ENCODE measurements around the gene MT1X.
A peak's percentile ranks its signal among the peaks of the same experiment; 100 is the strongest.

The MT1X gene

DNA sequence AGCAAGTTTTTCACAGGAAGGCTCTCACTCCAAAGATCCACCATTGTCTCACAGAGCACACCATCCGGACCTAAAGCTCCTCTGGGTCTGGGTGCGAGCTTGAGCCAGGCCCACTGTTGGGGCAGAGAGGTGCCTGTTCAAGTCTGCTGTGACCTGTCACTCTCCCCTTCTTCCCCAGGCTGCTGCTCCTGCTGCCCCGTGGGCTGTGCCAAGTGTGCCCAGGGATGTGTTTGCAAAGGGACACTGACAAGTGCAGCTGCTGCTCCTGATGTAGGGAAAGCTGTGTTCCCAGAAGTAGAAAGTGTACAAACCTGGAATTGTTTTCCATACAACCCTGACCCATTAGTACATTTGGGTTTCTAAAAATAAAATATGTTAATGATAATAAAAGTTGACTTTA lies 4.8 kb upstream of the MT1X start:
- DNase-seq (ENCODE audit: low read depth in 2 of 3, low spot score in 2 of 3), result no peak

DNA sequence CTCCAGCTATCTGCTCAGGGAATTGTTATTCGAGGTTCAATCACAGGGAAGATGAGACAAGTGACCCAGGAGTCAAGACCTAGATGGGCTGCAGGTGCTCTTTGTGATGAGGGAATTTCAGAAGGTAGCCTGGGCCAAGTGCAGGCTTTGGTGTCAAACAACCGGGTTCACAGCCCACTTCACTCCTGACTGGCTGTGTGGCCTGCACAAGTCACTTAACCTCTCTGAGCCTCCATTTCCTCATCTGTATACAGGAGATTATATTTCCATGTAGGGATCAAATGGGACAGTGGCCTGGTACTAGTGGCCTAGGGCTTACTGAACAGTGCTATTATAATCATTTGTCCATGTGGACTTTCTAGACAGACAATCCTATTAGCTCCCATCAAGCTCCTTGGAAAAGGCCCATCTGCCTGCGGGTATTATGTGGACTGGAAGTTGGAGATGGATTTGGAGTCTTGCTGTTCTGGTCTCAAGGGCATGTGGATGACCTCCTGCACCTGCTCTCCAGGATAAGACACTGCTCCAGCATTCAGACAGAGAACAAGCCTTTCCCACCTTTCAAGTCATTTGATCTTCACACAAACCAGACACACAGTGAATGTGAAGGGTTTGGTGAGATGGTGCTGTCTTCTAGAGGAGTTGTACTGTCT lies 3.1 kb upstream of the MT1X start:
- DNase-seq (ENCODE audit: low read depth in 2 of 3, low spot score in 2 of 3), result no peak

DNA sequence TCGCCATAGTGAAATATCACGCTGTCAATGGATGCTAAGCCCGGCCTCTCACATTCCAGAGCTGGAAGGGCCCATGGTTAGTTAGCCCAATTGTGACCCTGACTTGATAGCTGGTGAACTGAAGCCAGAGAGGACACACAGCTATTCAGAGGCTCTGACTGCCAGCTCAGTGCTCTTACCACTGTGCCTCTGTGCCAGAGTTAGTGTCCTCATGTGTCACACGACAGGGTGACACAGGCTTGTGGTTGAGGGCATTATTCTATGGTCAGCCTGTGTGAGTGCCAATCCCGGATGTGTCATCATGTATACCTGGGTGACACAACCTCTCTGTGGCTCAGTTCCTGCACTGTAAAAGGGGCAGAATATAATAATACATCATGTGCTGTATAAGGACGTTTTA lies 2.5 kb upstream of the MT1X start:
- no peak for DNase-seq (ENCODE audit: low read depth in 2 of 3, low spot score in 2 of 3)

DNA sequence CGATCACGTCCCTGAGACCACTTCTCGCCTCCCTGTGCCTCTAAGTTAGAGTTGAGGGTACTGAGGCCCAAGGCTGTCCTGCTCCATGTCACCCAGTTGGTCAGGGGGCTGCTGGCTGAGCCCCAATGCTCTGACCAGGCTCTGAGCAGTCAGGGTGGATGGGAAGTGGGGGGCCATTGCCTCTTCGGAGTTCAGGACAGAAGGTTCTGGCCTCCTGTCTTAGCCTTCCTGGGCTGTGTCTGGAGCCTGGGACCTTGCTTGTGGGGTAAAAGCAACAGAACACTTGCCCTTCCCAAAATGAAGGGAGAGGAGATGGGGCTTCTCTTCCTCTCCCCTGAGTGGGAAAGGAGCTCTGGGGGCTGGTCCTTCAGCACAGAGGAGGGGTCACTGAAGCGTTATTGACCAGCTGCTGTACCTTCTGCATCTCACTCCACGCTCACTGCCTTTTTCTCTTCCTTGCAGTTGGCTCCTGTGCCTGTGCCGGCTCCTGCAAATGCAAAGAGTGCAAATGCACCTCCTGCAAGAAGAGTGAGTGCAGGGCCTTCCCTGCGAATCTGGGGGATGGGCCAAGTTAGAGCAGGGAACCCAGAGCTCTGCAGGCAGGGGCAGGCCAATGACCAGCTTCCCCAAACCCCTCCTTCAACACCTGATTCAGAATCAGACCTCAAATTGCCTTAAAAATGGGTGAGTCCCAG lies 580 bp downstream of the MT1X start:
- DNase-seq (ENCODE audit: low read depth in 2 of 3, low spot score in 2 of 3), result no peak

DNA sequence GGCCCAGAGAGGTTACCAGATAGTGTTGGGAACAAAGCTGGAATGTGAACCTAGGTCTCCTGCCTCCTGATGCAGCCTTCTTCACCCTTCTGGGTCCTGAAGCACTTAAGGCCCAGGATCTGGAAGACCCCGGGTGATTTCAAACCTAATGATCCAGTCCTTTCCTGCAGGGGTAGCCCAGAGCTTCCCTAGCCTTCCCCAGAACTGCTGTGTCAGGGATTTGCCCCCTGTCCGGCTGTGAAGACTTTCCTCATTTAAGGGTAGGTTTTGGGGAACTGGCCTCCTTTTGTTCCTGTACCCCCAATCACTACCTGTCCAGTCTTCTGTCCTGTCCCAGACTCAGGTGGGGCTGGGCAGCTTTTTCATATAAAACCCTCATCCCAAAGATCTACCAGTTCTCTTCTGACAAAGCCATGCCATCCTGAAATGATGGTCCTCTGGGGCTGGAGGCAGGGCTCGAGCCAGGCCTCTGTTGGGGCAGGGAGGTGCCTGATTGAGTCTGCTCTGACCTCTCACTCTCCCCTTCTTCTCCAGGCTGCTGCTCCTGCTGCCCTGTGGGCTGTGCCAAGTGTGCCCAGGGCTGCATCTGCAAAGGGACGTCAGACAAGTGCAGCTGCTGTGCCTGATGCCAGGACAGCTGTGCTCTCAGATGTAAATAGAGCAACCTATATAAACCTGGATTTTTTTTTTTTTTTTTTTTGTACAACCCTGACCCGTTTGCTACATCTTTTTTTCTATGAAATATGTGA lies 1.3 kb downstream of the MT1X start:
- DNase-seq (ENCODE audit: low read depth in 2 of 3, low spot score in 2 of 3), result no peak

DNA sequence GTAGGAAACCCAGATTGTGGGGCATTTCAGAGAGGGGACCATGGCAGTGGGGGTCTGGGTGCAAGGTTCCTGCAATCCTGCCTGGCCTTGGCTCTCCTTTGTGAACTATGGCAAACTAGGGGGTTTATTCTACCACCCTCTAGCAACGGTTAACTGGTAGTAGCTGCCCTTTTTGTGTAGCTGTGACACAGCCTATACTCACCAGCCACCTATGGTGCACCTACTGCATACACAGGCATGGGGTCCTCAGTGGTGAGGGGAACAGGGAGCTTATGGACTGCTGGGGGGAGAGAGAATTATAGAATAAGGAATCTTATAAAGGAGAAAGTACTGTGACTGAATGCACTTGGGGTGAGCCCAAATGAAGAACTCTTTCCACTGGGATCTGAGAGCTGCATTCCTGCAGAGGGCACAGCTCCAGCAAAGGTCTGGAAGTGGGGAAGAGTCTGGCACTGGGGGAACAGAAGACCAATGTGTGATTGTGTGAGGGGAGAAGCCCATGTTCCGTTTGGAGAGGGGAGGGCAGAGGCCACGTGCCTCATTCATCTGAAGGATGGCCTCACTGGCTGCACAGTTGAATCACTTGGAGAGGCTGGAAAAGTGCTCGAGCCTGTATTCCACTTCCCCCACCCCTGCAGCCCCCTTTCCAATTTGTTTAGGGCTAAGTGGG lies 2.1 kb downstream of the MT1X start:
- no peak for DNase-seq (ENCODE audit: low read depth in 2 of 3, low spot score in 2 of 3)

DNA sequence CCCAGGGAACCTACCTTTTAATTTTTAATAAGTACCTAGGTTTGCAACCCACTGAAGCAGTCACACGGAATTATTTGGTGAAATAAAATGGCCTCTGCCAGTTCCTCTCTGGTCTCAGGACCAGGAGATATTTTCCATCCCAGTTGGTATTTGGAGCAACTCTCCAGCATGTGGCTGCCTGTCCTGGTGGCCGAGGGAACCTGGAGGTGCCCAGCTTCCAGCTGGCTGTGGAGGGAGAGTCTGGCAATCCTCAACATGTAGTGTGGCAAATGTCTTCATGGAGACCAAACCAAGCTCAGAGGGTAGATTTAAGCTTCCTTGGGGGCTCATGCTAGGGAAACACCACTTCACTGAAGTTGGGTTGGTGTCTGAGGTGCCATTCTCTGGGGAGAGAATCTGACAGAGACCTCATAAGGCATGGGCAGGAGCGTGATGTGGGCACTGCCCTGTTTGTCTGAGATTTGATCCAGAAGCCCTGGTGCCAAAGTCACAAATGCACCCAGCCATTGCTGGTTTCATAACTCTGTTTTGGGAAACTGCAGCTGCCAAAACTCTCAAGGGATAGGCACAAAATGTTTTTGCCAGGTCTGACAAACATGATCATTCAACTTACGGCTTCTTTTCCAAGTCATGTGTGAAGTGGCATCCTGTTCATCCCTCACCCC lies 2.8 kb downstream of the MT1X start:
- no peak for DNase-seq (ENCODE audit: low read depth in 2 of 3, low spot score in 2 of 3)

DNA sequence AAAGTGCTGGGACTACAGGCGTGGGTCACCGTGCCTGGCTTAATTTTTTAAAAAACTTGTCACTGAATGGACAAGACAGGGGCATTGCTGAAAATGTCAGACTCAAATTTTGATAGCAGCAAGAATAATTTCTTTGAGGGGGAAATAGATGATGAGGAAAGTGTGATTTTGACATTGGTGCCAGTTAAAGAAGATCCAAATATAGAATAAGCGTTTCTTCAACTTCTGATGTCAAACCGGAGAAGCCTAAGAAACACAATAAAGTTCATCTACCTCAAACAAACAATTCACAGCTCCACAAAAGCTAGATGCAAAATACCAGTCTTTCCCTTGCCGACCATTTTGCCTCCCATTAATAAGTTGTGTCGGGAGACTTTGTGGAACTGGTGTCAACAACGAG lies 4.5 kb downstream of the MT1X start:
- no peak for DNase-seq (ENCODE audit: low read depth in 2 of 3, low spot score in 2 of 3)

DNA sequence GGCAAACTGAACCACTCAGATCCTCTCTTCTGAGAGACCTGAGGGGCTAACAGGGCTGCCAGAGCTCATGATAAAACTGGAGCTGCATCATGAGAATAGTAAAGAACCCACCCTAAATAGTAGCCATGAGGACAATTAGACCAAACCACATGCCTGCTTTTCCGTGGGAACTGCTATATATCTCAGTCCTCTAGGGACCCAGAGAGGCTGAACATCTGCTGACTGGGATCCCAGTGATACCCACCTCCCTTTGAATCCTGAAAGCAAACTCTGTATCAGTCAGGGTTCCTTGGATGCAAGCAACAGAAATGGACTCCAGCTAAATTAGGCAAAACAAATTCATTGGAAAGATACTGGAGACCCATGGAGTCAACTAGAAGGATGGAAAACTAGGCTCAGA lies 6.5 kb downstream of the MT1X start:
- DNase-seq (ENCODE audit: low read depth in 2 of 3, low spot score in 2 of 3), result no peak

DNA sequence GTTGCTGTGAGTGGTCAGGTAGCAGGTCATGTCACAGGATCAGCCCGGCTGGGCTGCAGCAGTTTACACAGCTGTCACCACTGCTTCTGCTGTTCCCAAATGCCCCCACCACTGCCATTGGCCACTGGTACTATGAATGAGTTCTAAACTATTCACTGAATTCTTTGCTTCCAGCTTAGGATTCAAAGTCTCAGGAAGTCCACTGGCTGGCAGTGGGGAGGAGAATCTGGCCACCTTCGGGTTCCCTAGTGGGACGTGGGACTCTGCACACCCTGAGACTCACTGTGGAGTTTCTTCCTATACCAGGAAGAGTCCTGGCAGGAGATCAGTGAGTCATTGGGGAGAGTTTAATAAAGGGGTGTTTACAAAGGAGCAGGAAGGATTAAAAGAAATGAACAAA lies 6.9 kb downstream of the MT1X start:
- DNase-seq (ENCODE audit: low read depth in 2 of 3, low spot score in 2 of 3), result no peak

DNA sequence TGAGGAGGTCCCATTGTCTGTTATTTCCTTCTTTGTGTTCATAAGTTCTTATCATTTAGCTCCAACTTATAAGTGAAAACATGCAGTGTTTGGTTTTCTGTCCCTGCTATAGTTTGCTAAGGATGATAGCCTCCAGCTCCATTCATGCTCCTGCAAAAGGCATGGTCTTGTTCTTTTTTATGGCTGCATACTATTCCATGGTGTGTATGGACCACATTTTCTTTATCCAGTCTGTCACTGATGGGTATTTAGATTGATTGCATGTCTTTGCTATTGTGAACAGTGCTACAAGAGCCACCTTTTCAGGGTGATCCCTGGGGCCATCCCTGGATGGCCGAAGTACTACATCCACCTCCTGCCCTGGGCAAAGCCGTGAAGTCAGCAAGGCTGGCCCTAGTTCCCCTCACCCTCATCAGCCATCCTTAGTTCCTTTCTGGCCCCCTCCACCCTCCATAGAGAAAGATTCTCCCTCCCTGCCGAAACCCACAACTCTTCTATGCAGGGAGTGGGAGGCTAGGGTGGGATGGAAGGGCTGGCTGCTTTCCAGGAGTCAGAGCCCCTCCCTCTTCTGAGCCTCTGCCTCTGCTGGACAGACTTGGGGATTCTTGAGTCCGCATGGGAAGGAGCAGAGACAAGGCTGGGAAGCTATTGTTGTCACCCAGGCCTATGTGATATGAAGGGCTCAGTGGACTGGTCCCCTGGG lies 8.3 kb downstream of the MT1X start:
- no peak for DNase-seq (ENCODE audit: low read depth in 2 of 3, low spot score in 2 of 3)

DNA sequence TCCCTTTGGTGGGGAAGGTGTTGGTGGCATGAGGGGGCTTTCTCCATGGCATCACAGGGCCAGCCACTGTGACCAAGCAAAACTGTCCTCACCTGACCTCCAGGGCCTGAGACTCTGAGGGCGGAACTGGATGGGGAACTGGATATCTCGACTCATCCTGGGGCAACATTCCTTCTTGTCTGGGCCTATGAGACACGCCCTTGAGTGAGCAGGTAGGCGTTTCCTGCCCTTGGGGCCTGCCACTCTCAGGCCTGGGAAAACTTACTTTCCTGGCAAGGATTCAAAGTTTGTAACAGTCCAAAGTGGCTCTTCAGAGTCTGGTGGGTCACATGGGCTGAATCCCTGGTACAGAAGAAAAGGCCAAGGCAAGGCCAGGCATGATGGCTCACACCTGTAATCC lies 9.6 kb downstream of the MT1X start:
- no peak for DNase-seq (ENCODE audit: low read depth in 2 of 3, low spot score in 2 of 3)

DNA sequence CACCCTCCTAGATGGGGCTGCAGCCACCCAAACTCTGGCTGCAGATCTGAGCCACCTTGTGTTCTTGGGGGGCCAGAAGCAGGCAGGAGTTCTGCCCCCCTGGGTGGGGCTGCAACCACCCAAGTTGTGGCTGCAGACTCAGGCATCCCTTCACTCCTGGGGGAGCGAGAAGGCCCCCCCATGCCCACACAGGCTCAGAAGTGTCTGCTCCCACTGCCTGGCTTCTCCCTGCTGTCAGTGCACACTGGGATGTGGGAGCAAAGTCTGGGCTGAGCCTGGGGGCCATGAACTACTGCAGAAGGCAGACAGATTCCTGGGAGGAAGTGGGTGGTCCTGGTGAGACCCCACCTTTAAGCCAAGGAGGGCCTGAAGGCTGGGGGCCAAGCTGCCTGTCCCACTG lies 13.0 kb downstream of the MT1X start:
- no peak for DNase-seq (ENCODE audit: low read depth in 2 of 3, low spot score in 2 of 3)

DNA sequence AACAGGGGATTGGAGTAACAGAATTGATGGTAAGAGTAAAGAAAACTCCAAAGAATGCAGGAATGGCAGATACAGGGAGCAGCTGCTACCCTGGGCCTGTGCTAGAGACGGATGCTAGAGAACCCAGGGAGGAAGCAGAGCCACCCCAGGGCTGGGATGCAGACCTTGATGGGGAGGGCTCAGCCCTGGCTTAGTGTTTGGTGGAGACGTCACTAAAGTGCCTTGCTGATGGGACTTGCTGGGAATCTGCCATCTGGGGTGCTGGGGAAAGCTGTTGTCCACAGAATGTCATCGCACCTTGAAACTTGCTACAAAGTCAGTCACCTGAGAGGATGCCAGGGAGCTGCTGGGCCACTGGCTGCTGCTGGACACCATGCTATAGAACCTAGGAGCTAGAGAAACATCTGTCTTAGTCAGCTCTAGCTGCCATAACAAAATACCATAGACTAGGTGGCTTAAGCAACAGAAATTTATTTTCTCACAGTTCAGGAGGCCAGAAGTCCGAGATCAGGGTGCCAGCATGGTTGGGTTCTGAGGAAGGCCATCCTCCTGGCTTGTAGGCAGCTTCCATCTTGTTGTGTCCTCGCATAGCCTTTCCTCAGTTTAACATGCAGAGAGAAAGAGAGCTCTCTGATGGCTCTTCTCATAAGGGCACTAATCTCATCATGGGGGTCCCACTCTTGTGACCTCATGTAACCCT lies 15.3 kb downstream of the MT1X start:
- DNase-seq (ENCODE audit: low read depth in 2 of 3, low spot score in 2 of 3), result no peak

DNA sequence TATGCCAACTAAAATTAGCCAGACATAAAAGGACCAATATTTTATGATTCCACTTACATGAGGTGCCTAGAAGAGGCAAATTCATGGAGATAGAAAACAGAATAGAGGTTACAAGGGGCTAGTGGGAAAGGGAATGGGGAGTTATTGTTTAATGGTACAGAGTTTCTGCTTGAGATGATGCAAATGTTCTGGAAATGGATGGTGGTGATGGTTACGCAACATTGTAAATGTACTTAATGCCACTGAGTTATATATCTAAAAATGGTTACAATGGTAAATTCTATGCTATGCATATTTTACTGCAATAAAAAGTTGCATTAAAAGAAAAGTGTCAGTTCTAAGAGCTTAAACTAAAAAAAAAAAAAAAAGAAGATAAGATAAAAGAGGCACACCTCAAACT lies 17.9 kb downstream of the MT1X start:
- DNase-seq (ENCODE audit: low read depth in 2 of 3, low spot score in 2 of 3), result no peak

DNA sequence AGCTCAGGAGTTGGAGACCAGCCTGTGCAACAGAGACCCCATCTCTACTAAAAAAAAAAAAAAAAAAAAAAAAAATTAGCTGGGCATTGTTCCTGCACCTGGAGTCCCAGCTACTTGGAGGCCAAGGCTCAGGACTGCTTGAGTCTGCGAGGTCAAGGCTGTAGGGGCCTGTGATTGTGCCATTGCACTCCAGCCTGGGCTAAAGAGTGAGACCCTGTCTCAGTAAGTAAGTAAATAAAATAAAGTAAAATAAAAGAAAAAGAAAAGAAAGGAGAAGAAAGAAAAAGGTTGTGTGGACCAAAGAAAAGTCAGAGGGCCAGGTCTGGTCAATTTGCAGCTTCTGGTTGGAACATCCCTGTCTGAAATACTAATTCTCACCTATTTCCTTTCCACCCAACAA lies 18.4 kb downstream of the MT1X start:
- DNase-seq (ENCODE audit: low read depth in 2 of 3, low spot score in 2 of 3), result no peak

DNA sequence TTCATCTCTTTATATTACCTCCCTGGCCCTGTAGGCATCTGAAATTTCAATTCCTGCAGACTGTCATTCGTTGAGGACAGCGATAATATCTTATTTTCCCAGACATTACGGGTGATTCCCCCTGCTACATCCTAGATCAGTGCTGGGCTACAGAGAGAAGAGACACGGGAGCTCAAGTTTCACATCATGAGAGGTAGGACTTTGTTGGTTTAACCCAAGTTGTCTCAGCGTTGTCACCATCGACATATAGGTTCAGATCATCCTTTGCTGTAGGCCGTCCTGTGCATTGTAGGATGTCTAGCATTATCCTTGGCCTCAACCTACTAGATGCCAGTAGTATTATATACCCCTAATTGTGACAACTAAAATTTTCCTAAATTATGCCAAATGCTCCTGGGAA lies 19.3 kb downstream of the MT1X start:
- DNase-seq (ENCODE audit: low read depth in 2 of 3, low spot score in 2 of 3), result no peak

DNA sequence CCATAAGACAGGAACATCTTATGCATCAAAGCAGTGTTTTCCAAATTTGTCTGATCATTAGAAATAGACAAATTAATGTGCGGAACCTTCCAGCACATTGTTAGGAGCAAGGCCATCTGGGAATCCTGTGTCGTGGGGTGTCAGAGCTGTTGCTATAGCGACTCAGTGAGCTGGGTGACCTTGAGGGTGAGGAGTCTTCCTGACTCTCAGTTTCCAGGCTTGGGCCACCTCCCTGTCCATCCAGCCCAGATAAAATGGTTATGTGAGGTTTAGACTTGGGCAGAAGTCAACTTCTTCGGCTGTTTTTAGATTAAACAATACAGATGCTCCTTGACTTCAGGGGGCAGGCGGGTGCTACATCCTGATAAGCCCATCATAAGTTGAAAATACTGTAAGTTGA lies 20.6 kb downstream of the MT1X start:
- DNase-seq (ENCODE audit: low read depth in 2 of 3, low spot score in 2 of 3), result no peak

DNA sequence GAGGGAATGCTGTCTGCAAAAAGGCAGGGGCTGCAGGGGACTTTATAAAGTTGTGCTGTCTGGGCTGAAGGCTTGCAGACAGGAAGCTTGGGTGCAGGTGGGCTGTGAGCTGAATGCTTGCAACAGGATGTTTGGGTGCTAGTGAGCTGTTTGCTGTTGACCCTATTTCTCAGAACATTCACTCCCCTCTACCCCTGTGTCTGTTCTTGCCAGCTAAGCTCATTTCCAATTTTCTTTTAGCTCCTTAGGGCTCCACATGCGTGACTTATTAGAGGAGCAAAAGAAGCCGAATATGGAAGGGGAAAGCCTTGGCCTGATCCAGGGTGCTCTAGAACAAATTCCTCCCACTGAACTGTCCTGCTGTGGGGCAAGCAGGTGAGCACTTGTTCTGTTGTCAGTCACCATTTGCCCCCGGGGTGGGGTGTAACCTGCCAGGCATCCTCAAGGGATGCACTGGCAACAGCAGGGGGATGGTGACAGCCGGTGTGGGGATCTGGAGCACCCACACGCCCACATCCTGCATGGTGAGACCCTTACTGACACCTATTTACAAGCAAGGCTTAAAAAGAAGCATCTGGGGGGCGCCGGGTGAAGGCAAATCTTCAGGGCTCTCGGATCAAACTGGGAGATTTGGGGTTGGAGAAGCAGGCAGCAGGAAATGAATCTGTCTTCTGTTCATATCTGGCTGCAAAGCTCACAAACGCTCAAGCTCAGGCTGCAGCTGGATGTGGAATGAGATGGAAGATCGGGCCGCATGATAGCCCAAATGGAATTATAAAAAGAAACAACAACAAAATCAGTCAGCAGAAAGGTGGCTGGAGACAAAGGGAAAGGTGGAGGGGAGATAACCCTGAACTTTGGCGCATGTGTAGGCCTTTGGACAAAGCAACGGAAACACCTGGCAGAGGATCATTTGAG lies 26.5 kb downstream of the MT1X start:
- DNase-seq (ENCODE audit: low read depth in 2 of 3, low spot score in 2 of 3), result peak in 1 of 3 experiments; percentile 19
